Smooth muscle cell of trachea (primary cell): ENCODE measurements around the gene DDI1. TPM values are rescaled to one million over a fixed set of nuclear protein-coding genes. Genes with fewer than 3 reads are reported as not detected.

ENCODE experiments used
- total RNA-seq: library from RNA; depleted of rRNA; stranded (reverse); fragments of >200 nt; gene quantifications from 2 replicates; pipeline ENCODE4 v1.2.1, GENCODE V29; 2014

The DDI1 gene
- not detected in 2 replicates for total RNA-seq

GRCh38 chr11:104036588-104036987 is at the start of gene DDI1:
Gene DDI1, plus strand, starts transcription at chr11:104036640. Its CDS starts 183 bp downstream, at chr11:104036823.

Other genes with a start within 250 kb of the DDI1 start
- gene PDGFD, start 127.5 kb downstream of the DDI1 start, total RNA-seq, result 0.15 and 0.50 TPM in 2 replicates